K562 (cell line): ENCODE data around the gene PRKD1. TPM values are rescaled to one million over a fixed set of nuclear protein-coding genes. Genes with fewer than 3 reads are reported as not detected.

Experiments used
- ATAC-seq: fragments of 200-7000 bp; cut with Tn5 transposase; 3 replicates; pipeline ENCODE4 v1.9.1; 2020; ENCODE audit warnings: moderate library complexity
- BruUV-seq: library from RNA; stranded (reverse); fragments of 400-500 nt; replicated peaks from 2 replicates; lab custom pipeline; 2021; lab: Mats Ljungman, UMichigan
- CTCF ChIA-PET: fragments of 300-600 bp; formaldehyde crosslinking; extraction: SDS; loops from one replicate; lab custom pipeline; 2021; ENCODE audit warnings: low intra/inter-chr PET ratio; lab: Yijun Ruan, JAX
- POLR2A ChIA-PET: fragments of 300-600, 350-650 bp; sonication (Branson Sonifier 250); formaldehyde crosslinking; extraction: SDS; loops from one replicate; lab custom pipeline; 2021; ENCODE audit warnings: antibody characterized with exemption, inconsistent platforms; lab: Yijun Ruan, JAX
- DNase-seq, 4 experiments: peaks; one replicate each; pipeline versions ENCODE4 v3.0.0 to v3.0.0-alpha.2; 2011 to 2018; ENCODE audit warnings: low spot score in 3 of 4, mixed read lengths in 3 of 4; ENCODE audit errors: extremely low read depth in 1 of 4
- FAIRE-seq: peaks from 2 replicates; lab custom pipeline; 2011; peaks lifted over from hg19 to GRCh38; lab: Jason Lieb, UNC
- H2AFZ ChIP-seq: 2 replicates; pipeline ENCODE4 v1.6.0; 2011; ENCODE audit warnings: low read depth, low read length, control low read depth, inconsistent platforms
- H3K27ac ChIP-seq: fragments of 200-600 bp; 3 replicates; pipeline ENCODE4 v1.8.0; 2011; ENCODE audit warnings: low read depth, mild to moderate bottlenecking, control low read depth, inconsistent platforms, low read length, moderate library complexity, mixed read lengths; ENCODE audit errors: extremely low read depth
- H3K27me3 ChIP-seq, 2 experiments: fragments of 300-600 bp in 1 of 2; 2 replicates in 1 of 2; 3 replicates in 1 of 2; pipeline versions ENCODE4 v1.6.0 to v1.8.0; 2011; ENCODE audit warnings: inconsistent platforms in 2 of 2, low read length in 2 of 2, mild to moderate bottlenecking in 1 of 2, mixed read lengths in 1 of 2, moderate library complexity in 1 of 2; ENCODE audit not compliant: control insufficient read depth in 2 of 2, insufficient read depth in 2 of 2
- H3K36me3 ChIP-seq: fragments of 300-600 bp; 3 replicates; pipeline ENCODE4 v1.8.0; 2011; ENCODE audit warnings: mild to moderate bottlenecking, low read length, inconsistent platforms; ENCODE audit not compliant: control insufficient read depth, insufficient read depth
- H3K4me1 ChIP-seq, 2 experiments: fragments of 200-600 bp in 1 of 2; replicated peaks in 1 of 2; 2 replicates in 1 of 2; 3 replicates in 1 of 2; pipeline versions ENCODE4 v1.5.1 to v1.8.0; 2011; ENCODE audit warnings: inconsistent platforms in 2 of 2, low read length in 2 of 2, mild to moderate bottlenecking in 1 of 2, mixed read lengths in 1 of 2, moderate library complexity in 1 of 2; ENCODE audit not compliant: control insufficient read depth in 2 of 2, insufficient read depth in 2 of 2
- H3K4me2 ChIP-seq: 2 replicates; pipeline ENCODE4 v1.6.1; 2011; ENCODE audit warnings: low read length, control low read depth, inconsistent platforms, mixed read lengths; ENCODE audit not compliant: insufficient read depth
- H3K4me3 ChIP-seq: fragments of 200-600 bp; sonication (generic), shearing (Covaris generic); 2 replicates; pipeline ENCODE4 v1.5.1; 2016; ENCODE audit warnings: control low read depth, inconsistent platforms
- H3K79me2 ChIP-seq: fragments of 200-600 bp; 3 replicates; pipeline ENCODE4 v1.8.0; 2011; ENCODE audit warnings: low read length, inconsistent platforms; ENCODE audit not compliant: control insufficient read depth, insufficient read depth
- H3K9ac ChIP-seq, 2 experiments: 2 replicates each; pipeline versions ENCODE4 v1.6.0 to v1.6.1; 2011; ENCODE audit warnings: low read depth in 2 of 2, low read length in 2 of 2, control low read depth in 1 of 2, inconsistent platforms in 1 of 2, mild to moderate bottlenecking in 1 of 2, mixed read lengths in 1 of 2; ENCODE audit not compliant: insufficient read depth in 1 of 2
- H3K9me1 ChIP-seq: one replicate; pipeline ENCODE4 v1.6.0; 2011; ENCODE audit warnings: inconsistent platforms, mild to moderate bottlenecking, low read length, moderate library complexity; ENCODE audit not compliant: control insufficient read depth, insufficient read depth
- H3K9me3 ChIP-seq: replicated peaks from 2 replicates; pipeline ENCODE4 v1.5.1; 2011; ENCODE audit warnings: low read depth, low read length, inconsistent platforms; ENCODE audit not compliant: control insufficient read depth, insufficient read depth
- H4K20me1 ChIP-seq: replicated peaks from 2 replicates; pipeline ENCODE4 v1.6.1; 2011; ENCODE audit warnings: low read length, inconsistent platforms, mixed read lengths; ENCODE audit not compliant: control insufficient read depth, insufficient read depth
- CAMTA2 ChIP-seq: fragments of 250-450 bp; sonication (Bioruptor Pico); conservative IDR thresholded peaks from 2 replicates; pipeline ENCODE4 v1.5.1; 2022
- CBX3 ChIP-seq, 2 experiments: IDR thresholded peaks; 1 replicate in 1 of 2; 2 replicates in 1 of 2; pipeline ENCODE4 v1.6.1; 2012; ENCODE audit warnings: inconsistent platforms in 2 of 2, low read length in 2 of 2, borderline replicate concordance in 1 of 2, control low read depth in 1 of 2
- CREB3L1 ChIP-seq: fragments of 450-650 bp; IDR thresholded peaks from 2 replicates; pipeline ENCODE4 v1.6.1; 2014; ENCODE audit warnings: low read depth, mild to moderate bottlenecking, moderate library complexity, borderline replicate concordance
- ELK1 ChIP-seq: sonication (generic); formaldehyde crosslinking; IDR thresholded peaks from 2 replicates; pipeline ENCODE4 v1.8.1; 2022; ENCODE audit warnings: missing genetic modification reagents
- SMARCE1 ChIP-seq: fragments of 450-650 bp; IDR thresholded peaks from 2 replicates; pipeline ENCODE4 v1.7.1; 2016; ENCODE audit warnings: mild to moderate bottlenecking
- TAL1 ChIP-seq: fragments of 450-650 bp; IDR thresholded peaks from 2 replicates; pipeline ENCODE4 v1.6.1; 2016; ENCODE audit warnings: mild to moderate bottlenecking
- ZNF407 ChIP-seq: fragments of 450-650 bp; IDR thresholded peaks from 2 replicates; pipeline ENCODE4 v1.6.1; 2016; ENCODE audit warnings: low read depth
- in situ Hi-C: fragments of 300-500 bp; cut with MboI; formaldehyde crosslinking; loops from 4 replicates; pipeline ENCODE4 v1.15.0; 2018; ENCODE audit warnings: inconsistent platforms, mixed read lengths
- intact Hi-C: fragments of 100-400 bp; cut with micrococcal nuclease; formaldehyde crosslinking; loops from 2 replicates; pipeline ENCODE4 v1.14.2; 2022
- polyA plus RNA-seq, 8 experiments: library from polyadenylated mRNA; depleted of rRNA in 4 of 8; stranded (reverse) in 5 of 8; unstranded in 3 of 8; fragments of >200 nt; fragmentation: Nextera tagmentation in 2 of 8; fragmentation: Illumina TruSeq in 1 of 8; extraction: Ambion mirVana in 2 of 8; extraction: Trizol in 1 of 8; gene quantifications; 2 replicates each; pipeline versions ENCODE4 v1.2.1 to v1.2.3, GENCODE V29; 2011 to 2014; ENCODE audit warnings: inconsistent platforms in 1 of 8, missing spikeins in 1 of 8
- total RNA-seq, 7 experiments: library from RNA; depleted of rRNA in 6 of 7; stranded (reverse); fragments of >200 nt in 6 of 7; fragmentation: Illumina TruSeq in 2 of 7; extraction: Trizol in 2 of 7; gene quantifications; 2 replicates each; pipeline versions ENCODE4 v1.2.1 to v1.2.3, GENCODE V29; 2011 to 2021; ENCODE audit warnings: low replicate concordance in 1 of 7

PRKD1 gene
- total and polyA plus RNA-seq, 9 of the 15 experiments (the other 6 are each of a cell fraction or from before 2014, with no cell fraction given) = 0.04 to 0.25 (median 0.13) TPM; not detected in 1

- TF ChIP-seq CBX3 (IDR thresholded peaks at IDR 0.05; ENCODE audit: borderline replicate concordance in 1 of 2, low read length in 2 of 2) (no peak), CAMTA2 (CRISPR knock-in tag) (no peak), ELK1 (CRISPR knock-in tag) (no peak)
Measured at GRCh38 chr14:29803045-29803444, 124.6 kb downstream of the PRKD1 start (continued).

- ChIA-PET POLR2A (no interaction called here), CTCF (no interaction called here)
- BruUV-seq = no TSS peak
Measured at GRCh38 chr14:29802211-29802610, 125.4 kb downstream of the PRKD1 start.

More at GRCh38 chr14:29802211-29802610, 125.4 kb downstream of the PRKD1 start:
- Histone ChIP-seq H3K9ac (no peak overlapping the region), H3K36me3 (no peaks in the 10 kb centered on the region), H3K27ac (no peak overlapping the region), H3K79me2 (no peaks in the 10 kb centered on the region), H2AFZ (no peak overlapping the region), H3K4me1 (peaks cover 0 to 8% of the 10 kb centered on the region in 2 experiments; a peak in 2 of 5 replicates), H4K20me1 (no peaks in the 10 kb centered on the region), H3K9me3 (no peaks in the 10 kb centered on the region), H3K9me1 (no peaks in the 10 kb centered on the region), H3K4me2 (no peak overlapping the region), H3K27me3 (no peaks in the 10 kb centered on the region), H3K4me3 (no peak overlapping the region)
- no peak for FAIRE-seq
- no peak for DNase-seq
- intact Hi-C loops (no loop called here), in situ Hi-C loops (no loop called here)
- TF ChIP-seq TAL1 (no peak), ZNF407 (no peak), CREB3L1 (no peak), SMARCE1 (no peak)
- ATAC-seq = no peak
